ENCODE results near the gene PAIP2.

PAIP2 gene

DNA sequence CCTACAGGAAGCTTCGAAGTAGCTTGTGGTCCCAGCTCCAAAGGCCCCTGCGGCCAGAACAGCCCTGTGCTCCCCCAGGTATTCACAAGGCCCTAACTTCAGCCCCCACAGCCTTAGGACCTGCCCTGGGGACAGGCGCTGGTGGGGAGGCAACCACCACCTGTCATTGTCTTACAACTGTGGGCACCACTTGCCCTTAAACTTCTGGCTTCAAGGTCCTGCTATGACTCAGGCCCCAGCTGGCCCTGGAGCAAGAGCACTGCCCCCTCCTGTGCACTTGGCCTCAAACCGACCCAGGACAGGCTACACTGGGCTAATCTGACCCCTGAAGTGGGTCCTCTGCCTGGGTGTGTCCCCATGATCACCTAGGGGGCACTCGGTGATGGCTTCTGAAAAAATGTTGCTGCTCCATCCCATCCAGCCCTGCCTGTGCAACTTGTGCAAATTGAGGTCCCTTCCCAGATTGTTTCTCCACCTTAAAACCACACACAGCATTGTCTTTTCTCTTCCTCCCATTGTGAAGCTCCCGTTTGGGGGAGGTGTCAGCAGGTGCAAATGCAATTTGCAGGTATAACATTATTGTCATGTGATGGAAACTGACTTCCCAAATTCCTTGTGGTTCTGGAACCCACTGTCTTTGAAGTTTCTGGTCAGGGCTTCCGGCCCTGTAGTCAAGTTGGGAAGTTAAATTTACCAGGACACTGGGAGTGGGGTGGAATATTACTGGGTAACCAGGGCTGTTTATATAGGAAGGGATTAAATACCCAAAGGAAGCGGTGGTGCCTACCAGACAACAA is 54.4 kb downstream of the PAIP2 start:
- no peaks in the 10 kb centered on the region for H3K27me3 ChIP-seq (ENCODE audit: insufficient read depth, poor library complexity, severe bottlenecking)
- TF ChIP-seq SPI1 (IDR thresholded peaks at IDR 0.05; ENCODE audit: borderline replicate concordance, low read depth) (no peak), POLR2AphosphoS5 (IDR thresholded peaks at IDR 0.05; ENCODE audit: low read depth) (no peak), GABPA (IDR thresholded peaks at IDR 0.05; ENCODE audit: low read depth) (no peak)
- TF ChIP-seq, protein P1, sequence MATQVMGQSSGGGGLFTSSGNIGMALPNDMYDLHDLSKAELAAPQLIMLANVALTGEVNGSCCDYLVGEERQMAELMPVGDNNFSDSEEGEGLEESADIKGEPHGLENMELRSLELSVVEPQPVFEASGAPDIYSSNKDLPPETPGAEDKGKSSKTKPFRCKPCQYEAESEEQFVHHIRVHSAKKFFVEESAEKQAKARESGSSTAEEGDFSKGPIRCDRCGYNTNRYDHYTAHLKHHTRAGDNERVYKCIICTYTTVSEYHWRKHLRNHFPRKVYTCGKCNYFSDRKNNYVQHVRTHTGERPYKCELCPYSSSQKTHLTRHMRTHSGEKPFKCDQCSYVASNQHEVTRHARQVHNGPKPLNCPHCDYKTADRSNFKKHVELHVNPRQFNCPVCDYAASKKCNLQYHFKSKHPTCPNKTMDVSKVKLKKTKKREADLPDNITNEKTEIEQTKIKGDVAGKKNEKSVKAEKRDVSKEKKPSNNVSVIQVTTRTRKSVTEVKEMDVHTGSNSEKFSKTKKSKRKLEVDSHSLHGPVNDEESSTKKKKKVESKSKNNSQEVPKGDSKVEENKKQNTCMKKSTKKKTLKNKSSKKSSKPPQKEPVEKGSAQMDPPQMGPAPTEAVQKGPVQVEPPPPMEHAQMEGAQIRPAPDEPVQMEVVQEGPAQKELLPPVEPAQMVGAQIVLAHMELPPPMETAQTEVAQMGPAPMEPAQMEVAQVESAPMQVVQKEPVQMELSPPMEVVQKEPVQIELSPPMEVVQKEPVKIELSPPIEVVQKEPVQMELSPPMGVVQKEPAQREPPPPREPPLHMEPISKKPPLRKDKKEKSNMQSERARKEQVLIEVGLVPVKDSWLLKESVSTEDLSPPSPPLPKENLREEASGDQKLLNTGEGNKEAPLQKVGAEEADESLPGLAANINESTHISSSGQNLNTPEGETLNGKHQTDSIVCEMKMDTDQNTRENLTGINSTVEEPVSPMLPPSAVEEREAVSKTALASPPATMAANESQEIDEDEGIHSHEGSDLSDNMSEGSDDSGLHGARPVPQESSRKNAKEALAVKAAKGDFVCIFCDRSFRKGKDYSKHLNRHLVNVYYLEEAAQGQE (IDR thresholded peaks at IDR 0.05; ENCODE audit: insufficient replicate concordance, low read depth), result no peak
- TF ChIP-seq, protein P2, sequence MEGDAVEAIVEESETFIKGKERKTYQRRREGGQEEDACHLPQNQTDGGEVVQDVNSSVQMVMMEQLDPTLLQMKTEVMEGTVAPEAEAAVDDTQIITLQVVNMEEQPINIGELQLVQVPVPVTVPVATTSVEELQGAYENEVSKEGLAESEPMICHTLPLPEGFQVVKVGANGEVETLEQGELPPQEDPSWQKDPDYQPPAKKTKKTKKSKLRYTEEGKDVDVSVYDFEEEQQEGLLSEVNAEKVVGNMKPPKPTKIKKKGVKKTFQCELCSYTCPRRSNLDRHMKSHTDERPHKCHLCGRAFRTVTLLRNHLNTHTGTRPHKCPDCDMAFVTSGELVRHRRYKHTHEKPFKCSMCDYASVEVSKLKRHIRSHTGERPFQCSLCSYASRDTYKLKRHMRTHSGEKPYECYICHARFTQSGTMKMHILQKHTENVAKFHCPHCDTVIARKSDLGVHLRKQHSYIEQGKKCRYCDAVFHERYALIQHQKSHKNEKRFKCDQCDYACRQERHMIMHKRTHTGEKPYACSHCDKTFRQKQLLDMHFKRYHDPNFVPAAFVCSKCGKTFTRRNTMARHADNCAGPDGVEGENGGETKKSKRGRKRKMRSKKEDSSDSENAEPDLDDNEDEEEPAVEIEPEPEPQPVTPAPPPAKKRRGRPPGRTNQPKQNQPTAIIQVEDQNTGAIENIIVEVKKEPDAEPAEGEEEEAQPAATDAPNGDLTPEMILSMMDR (IDR thresholded peaks at IDR 0.05; ENCODE audit: insufficient read depth, low read length), result no peak
- H3K4me3 ChIP-seq (replicated peaks; ENCODE audit: insufficient read depth, low read length), result no peak overlapping the region
- DNase-seq (ENCODE audit: low read depth in 1 of 2, low spot score in 1 of 2), result no peak
- no peak overlapping the region for H3K27ac ChIP-seq (replicated peaks)

DNA sequence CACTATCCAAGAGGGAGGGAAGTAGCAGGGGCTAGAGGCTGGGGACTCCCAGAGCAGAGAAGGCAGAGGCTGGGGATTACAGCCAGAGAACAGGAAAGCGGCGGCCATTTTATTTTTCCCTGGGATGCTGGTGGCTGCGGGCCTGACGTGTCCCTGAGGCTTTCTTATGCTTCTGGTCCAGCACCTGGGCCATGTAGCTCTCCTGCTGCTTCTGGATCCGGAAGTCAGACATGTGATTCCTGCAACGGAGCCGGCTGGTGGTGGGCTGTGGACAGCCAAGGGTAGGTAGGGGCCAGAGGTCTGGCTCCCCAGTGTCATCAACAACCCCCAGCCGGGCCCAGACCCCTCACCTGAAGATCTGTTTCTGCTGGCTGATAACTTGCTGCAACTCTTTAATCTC is 55.0 kb downstream of the PAIP2 start:
- no peak for DNase-seq (ENCODE audit: low read depth in 1 of 2, low spot score in 1 of 2)
- TF ChIP-seq, protein P2 (IDR thresholded peaks at IDR 0.05; ENCODE audit: insufficient read depth, low read length), result no peak
- no peak for TF ChIP-seq POLR2AphosphoS5 (IDR thresholded peaks at IDR 0.05; ENCODE audit: low read depth)
- no peak for TF ChIP-seq SPI1 (IDR thresholded peaks at IDR 0.05; ENCODE audit: borderline replicate concordance, low read depth)
- TF ChIP-seq, protein P1 (IDR thresholded peaks at IDR 0.05; ENCODE audit: insufficient replicate concordance, low read depth), result no peak
- H3K4me3 ChIP-seq (replicated peaks; ENCODE audit: insufficient read depth, low read length), result no peak overlapping the region

DNA sequence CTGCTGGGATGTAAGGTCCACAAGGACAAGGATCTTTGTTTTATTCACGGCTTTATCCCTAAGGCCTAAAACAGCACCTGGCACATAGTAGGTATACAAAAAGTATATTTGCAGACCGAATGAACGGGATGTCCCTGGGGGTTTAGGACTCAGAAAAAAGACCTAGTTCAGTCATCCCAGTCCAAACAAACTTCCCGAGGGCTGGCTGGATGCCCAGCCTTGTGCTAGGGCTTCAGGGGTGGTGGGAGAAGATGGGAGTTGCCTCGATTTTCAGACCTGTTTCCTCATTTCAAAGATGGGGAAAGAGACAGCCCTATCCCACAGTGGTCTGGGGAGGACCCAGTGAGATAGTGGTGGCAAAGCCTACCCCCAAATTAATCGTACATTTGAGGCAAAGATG is 56.3 kb downstream of the PAIP2 start:
- Histone ChIP-seq H3K27me3 (ENCODE audit: insufficient read depth, poor library complexity, severe bottlenecking) (no peaks in the 10 kb centered on the region), H3K27ac (replicated peaks) (no peak overlapping the region), H3K4me3 (replicated peaks; ENCODE audit: insufficient read depth, low read length) (no peak overlapping the region)
- TF ChIP-seq GABPA (IDR thresholded peaks at IDR 0.05; ENCODE audit: low read depth) (no peak), SPI1 (IDR thresholded peaks at IDR 0.05; ENCODE audit: borderline replicate concordance, low read depth) (no peak), POLR2AphosphoS5 (IDR thresholded peaks at IDR 0.05; ENCODE audit: low read depth) (no peak)
- TF ChIP-seq, protein P1 (IDR thresholded peaks at IDR 0.05; ENCODE audit: insufficient replicate concordance, low read depth), result no peak
- TF ChIP-seq, protein P2 (IDR thresholded peaks at IDR 0.05; ENCODE audit: insufficient read depth, low read length), result no peak
- no peak for DNase-seq (ENCODE audit: low read depth in 1 of 2, low spot score in 1 of 2)

More for the DNA sequence above, 55.0 kb downstream of the PAIP2 start:
- H3K27ac ChIP-seq (replicated peaks), result no peak overlapping the region
- H3K27me3 ChIP-seq (ENCODE audit: insufficient read depth, poor library complexity, severe bottlenecking), result no peaks in the 10 kb centered on the region
